Astrocyte (in vitro differentiated cells and primary cell): ENCODE measurements around the gene LAMA5. TPM values are rescaled to one million over a fixed set of nuclear protein-coding genes. Genes with fewer than 3 reads are reported as not detected.

Experiments
- DNase-seq: peaks from one replicate; pipeline ENCODE4 v3.0.0-alpha.2; 2010; ENCODE audit warnings: low read depth
- FAIRE-seq: peaks from 2 replicates; lab custom pipeline; 2011; peaks lifted over from hg19 to GRCh38; lab: Jason Lieb, UNC
- H2AFZ ChIP-seq: 2 replicates; pipeline ENCODE4 v1.6.0; 2012; ENCODE audit warnings: low read depth, low read length, inconsistent platforms
- H3K27ac ChIP-seq: 2 replicates; pipeline ENCODE4 v1.5.1; 2011; ENCODE audit warnings: low read depth, low read length, inconsistent platforms
- H3K27me3 ChIP-seq: 2 replicates; pipeline ENCODE4 v1.6.0; 2011; ENCODE audit warnings: low read length, inconsistent platforms; ENCODE audit not compliant: insufficient read depth
- H3K36me3 ChIP-seq: 2 replicates; pipeline ENCODE4 v1.5.1; 2011; ENCODE audit warnings: low read length, inconsistent platforms; ENCODE audit not compliant: insufficient read depth
- H3K4me1 ChIP-seq: 2 replicates; pipeline ENCODE4 v1.5.1; 2011; ENCODE audit warnings: low read length, inconsistent platforms; ENCODE audit not compliant: insufficient read depth
- H3K4me2 ChIP-seq: 2 replicates; pipeline ENCODE4 v1.6.0; 2012; ENCODE audit warnings: low read length, inconsistent platforms
- H3K4me3 ChIP-seq: 2 replicates; pipeline ENCODE4 v1.5.1; 2011; ENCODE audit warnings: low read depth, mild to moderate bottlenecking, low read length, inconsistent platforms; ENCODE audit not compliant: insufficient read depth
- H3K79me2 ChIP-seq: 2 replicates; pipeline ENCODE4 v1.6.0; 2012; ENCODE audit warnings: mild to moderate bottlenecking, low read length, inconsistent platforms; ENCODE audit not compliant: insufficient read depth
- H3K9ac ChIP-seq: 2 replicates; pipeline ENCODE4 v1.6.0; 2012; ENCODE audit warnings: mild to moderate bottlenecking, low read length, inconsistent platforms
- H3K9me3 ChIP-seq: 2 replicates; pipeline ENCODE4 v1.5.1; 2012; ENCODE audit warnings: low read depth, mild to moderate bottlenecking, low read length, inconsistent platforms; ENCODE audit not compliant: insufficient read depth
- H4K20me1 ChIP-seq: 2 replicates; pipeline ENCODE4 v1.6.0; 2012; ENCODE audit warnings: low read length, inconsistent platforms; ENCODE audit not compliant: insufficient read depth
- H3K27ac Mint-ChIP-seq: one replicate; pipeline ENCODE4 v1.8.0; 2021; ENCODE audit warnings: mild to moderate bottlenecking, mixed read lengths; ENCODE audit not compliant: unreplicated experiment
- H3K27me3 Mint-ChIP-seq: one replicate; pipeline ENCODE4 v1.8.0; 2021; ENCODE audit warnings: low read depth, mixed read lengths; ENCODE audit not compliant: unreplicated experiment
- H3K36me3 Mint-ChIP-seq: one replicate; pipeline ENCODE4 v1.8.0; 2021; ENCODE audit warnings: low read depth, mixed read lengths; ENCODE audit not compliant: unreplicated experiment
- H3K4me1 Mint-ChIP-seq: one replicate; pipeline ENCODE4 v1.8.0; 2021; ENCODE audit warnings: low read depth, mixed read lengths; ENCODE audit not compliant: unreplicated experiment
- H3K4me3 Mint-ChIP-seq: one replicate; pipeline ENCODE4 v1.8.0; 2021; ENCODE audit warnings: mild to moderate bottlenecking, moderate library complexity, mixed read lengths; ENCODE audit not compliant: unreplicated experiment
- H3K9me3 Mint-ChIP-seq: one replicate; pipeline ENCODE4 v1.8.0; 2021; ENCODE audit warnings: mild to moderate bottlenecking, mixed read lengths; ENCODE audit not compliant: unreplicated experiment
- EZH2 ChIP-seq: IDR thresholded peaks from 2 replicates; pipeline ENCODE4 v1.6.1; 2012; ENCODE audit warnings: mild to moderate bottlenecking, low read length, inconsistent platforms; ENCODE audit not compliant: insufficient read depth
- total RNA-seq: library from RNA; stranded (reverse); gene quantifications from 2 replicates; pipeline ENCODE4 v1.2.1, GENCODE V29; 2021
- TF ChIP-seq, protein P1 (sequence below): IDR thresholded peaks from 2 replicates; pipeline ENCODE4 v1.5.1; 2011; ENCODE audit warnings: low read depth, mild to moderate bottlenecking, inconsistent platforms, low read length, moderate library complexity; ENCODE audit not compliant: insufficient read depth

LAMA5 gene
- total RNA-seq, 1 donor from 2014 or later: 350 TPM

DNA sequence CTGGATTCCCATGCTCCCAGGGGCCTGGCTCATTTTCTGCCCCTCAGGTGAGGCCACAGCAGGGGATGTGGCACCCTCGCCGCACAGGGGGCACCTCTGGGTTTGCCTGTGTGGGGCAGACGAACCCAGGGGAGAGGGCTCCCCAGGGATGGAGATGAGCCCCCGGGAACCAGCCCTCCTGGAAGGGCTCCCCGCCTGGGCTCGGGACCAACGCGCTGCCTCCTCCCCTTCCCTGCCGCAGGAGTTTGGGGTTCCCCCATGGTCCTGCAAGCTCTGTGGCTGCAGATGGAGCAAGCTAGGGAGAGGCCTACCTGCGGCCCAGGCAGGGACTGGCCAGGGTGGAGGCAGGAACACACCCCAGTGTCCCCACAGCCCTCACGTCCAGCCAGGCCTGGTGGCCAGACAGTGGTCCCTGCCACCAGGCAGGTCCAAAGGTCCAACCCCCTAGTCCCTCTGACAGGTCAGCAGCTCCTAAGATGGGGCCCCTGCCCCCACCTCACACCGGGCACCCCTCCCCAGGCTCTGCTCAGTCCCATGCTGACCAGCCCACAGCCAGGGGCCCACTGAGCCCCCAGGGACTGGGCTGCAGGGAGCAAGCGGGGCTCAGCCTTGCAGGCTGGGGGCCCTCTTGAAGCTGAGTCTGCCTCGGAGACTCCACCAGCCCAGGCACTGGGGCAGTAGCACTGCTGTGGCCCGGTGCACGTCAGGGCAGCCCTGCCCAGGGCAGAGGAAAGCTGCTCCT lies 13.7 kb downstream of the LAMA5 start:
- Histone ChIP-seq H3K9me3 (no peaks in the 10 kb centered on the region), H3K36me3 (no peaks in the 10 kb centered on the region), H3K27ac (no peak overlapping the region), H3K79me2 (no peaks in the 10 kb centered on the region), H3K9ac (no peak overlapping the region), H3K4me2 (no peak overlapping the region), H3K27me3 (no peaks in the 10 kb centered on the region), H3K4me1 (peaks cover 44% of the 10 kb centered on the region), H4K20me1 (no peaks in the 10 kb centered on the region), H2AFZ (no peak overlapping the region), H3K4me3 (no peak overlapping the region)
- Mint-ChIP-seq H3K9me3 (peaks cover 5% of the 10 kb centered on the region), H3K27ac (no peak overlapping the region), H3K27me3 (no peaks in the 10 kb centered on the region), H3K36me3 (peaks cover 8% of the 10 kb centered on the region), H3K4me3 (no peak overlapping the region), H3K4me1 (peaks cover 6% of the 10 kb centered on the region)
- DNase-seq (no peak), FAIRE-seq (no peak)
- TF ChIP-seq EZH2: no peak
- TF ChIP-seq, protein P1, sequence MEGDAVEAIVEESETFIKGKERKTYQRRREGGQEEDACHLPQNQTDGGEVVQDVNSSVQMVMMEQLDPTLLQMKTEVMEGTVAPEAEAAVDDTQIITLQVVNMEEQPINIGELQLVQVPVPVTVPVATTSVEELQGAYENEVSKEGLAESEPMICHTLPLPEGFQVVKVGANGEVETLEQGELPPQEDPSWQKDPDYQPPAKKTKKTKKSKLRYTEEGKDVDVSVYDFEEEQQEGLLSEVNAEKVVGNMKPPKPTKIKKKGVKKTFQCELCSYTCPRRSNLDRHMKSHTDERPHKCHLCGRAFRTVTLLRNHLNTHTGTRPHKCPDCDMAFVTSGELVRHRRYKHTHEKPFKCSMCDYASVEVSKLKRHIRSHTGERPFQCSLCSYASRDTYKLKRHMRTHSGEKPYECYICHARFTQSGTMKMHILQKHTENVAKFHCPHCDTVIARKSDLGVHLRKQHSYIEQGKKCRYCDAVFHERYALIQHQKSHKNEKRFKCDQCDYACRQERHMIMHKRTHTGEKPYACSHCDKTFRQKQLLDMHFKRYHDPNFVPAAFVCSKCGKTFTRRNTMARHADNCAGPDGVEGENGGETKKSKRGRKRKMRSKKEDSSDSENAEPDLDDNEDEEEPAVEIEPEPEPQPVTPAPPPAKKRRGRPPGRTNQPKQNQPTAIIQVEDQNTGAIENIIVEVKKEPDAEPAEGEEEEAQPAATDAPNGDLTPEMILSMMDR: no peak

DNA sequence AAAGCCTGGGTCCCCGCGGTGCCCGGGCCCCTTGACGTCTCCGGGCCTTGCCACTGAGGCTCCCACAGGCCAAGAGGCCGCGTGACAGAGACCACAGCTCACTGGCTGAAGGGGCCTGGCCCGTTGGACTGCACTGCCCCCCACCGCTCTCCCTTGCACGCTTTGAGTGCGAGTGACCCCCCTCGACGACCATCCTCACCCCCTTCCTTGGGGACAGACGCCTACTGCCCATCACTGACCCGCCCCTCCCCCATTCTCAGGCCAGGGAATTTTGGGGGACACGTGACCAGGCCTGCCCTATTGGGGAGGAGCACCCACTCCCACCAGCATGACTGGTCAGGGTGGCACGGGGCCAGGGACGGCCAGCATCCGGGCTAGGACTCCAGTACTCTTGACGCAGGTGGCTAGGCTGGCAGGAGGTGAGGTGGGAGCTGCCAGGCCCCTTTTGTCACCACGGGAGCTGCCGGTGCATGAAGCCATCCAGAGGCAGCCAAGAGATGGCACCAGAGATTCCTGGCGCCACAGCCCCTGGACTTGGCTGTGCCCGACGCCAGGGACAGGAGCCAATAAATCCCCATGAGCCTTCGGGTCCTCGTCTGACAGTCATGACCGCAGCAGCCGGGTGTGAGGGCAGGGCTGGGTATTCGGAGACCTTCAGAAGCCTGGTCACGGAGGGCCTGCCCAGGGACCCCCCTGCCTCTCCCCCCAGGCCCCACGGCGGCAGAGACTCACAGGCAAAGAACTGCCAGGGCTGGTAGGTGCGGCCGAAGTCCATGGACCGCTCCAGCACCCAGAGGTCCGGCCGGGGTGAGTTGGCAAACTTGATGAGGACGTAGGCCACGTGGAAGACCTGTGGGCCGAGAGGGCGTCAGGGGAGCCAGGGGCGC lies 14.5 kb downstream of the LAMA5 start:
- Histone ChIP-seq H4K20me1 (no peaks in the 10 kb centered on the region), H2AFZ (no peak overlapping the region), H3K9ac (no peak overlapping the region), H3K4me2 (no peak overlapping the region), H3K79me2 (no peaks in the 10 kb centered on the region), H3K36me3 (no peaks in the 10 kb centered on the region), H3K4me1 (peaks cover 36% of the 10 kb centered on the region), H3K9me3 (no peaks in the 10 kb centered on the region), H3K27ac (no peak overlapping the region), H3K4me3 (no peak overlapping the region), H3K27me3 (no peaks in the 10 kb centered on the region)
- DNase-seq (no peak), FAIRE-seq (no peak)
- Mint-ChIP-seq H3K36me3 (peaks cover 14% of the 10 kb centered on the region), H3K27ac (no peak overlapping the region), H3K4me1 (peaks cover 6% of the 10 kb centered on the region), H3K9me3 (peaks cover 10% of the 10 kb centered on the region), H3K27me3 (no peaks in the 10 kb centered on the region), H3K4me3 (no peak overlapping the region)
- TF ChIP-seq, protein P1: no peak
- no peak for TF ChIP-seq EZH2
